Central memory CD4-positive, alpha-beta T cell (primary cell): ENCODE measurements around the gene RREB1.

Experiments
- DNase-seq: peaks from one replicate; pipeline ENCODE4 v3.0.0; 2022

The RREB1 gene

DNA sequence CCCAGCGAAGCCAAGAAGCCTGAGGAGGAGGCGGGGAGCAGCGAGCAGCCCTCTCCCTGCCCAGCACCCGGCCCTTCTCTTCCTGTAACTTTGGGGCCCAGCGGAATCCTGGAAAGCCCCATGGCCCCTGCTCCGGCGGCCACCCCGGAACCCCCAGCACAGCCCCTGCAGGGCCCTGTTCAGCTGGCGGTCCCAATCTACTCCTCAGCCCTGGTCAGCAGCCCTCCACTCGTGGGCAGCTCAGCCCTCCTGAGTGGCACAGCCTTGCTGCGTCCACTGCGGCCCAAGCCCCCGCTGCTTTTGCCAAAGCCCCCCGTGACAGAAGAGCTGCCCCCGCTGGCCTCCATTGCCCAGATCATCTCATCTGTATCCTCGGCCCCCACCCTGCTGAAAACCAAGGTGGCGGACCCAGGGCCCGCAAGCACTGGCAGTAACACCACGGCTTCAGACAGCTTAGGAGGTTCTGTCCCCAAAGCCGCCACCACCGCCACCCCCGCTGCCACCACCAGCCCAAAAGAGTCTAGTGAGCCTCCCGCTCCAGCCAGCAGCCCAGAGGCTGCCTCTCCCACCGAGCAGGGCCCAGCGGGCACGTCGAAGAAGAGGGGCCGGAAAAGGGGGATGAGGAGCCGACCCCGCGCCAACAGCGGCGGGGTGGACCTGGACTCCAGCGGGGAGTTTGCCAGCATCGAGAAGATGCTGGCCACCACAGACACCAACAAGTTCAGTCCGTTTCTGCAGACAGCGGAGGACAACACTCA, 123.4 kb downstream of the RREB1 start:
- DNase-seq = no peak

DNA sequence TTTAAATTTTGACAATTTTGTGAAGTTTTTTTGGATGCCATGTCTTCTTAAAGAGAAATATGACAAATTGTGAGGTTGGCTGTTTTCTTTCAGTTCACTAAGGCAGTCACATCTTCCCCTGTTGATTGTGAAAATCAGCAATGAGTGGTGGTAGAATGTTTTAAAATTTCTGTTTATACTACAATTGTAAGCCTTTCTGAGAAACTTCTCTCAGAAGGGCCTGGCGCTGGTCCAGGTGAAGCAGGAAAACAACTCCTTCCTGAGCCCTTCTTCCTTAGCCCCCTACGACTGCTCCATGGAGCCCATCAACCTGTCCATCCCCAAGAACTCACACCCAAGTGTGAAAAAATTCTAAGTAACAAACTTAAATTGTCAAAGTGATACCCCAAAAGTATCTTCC, 124.6 kb downstream of the RREB1 start:
- no peak for DNase-seq

DNA sequence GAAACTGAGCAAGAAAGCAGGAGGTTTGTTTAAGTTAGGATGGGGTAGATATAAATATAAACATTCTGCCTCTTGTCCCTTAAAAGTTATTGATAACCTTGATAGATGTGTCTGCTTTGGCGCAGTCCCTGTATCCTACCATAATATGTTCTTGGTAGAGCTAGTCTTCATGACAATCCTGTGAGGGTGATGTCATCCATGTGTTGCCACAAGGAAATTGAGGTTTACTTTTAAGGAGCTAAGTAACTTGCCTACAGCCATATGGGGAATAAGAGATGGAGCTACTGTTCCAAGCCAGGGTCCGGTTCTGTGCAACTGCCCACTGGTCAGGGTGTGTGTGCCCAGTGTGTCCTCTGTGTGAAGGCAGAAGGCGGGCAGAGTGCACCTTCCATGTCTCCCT, 126.8 kb downstream of the RREB1 start:
- DNase-seq = no peak

- no peak for DNase-seq
Observed at GRCh38 chr6:7235712-7236305, 128.0 kb downstream of the RREB1 start.

DNA sequence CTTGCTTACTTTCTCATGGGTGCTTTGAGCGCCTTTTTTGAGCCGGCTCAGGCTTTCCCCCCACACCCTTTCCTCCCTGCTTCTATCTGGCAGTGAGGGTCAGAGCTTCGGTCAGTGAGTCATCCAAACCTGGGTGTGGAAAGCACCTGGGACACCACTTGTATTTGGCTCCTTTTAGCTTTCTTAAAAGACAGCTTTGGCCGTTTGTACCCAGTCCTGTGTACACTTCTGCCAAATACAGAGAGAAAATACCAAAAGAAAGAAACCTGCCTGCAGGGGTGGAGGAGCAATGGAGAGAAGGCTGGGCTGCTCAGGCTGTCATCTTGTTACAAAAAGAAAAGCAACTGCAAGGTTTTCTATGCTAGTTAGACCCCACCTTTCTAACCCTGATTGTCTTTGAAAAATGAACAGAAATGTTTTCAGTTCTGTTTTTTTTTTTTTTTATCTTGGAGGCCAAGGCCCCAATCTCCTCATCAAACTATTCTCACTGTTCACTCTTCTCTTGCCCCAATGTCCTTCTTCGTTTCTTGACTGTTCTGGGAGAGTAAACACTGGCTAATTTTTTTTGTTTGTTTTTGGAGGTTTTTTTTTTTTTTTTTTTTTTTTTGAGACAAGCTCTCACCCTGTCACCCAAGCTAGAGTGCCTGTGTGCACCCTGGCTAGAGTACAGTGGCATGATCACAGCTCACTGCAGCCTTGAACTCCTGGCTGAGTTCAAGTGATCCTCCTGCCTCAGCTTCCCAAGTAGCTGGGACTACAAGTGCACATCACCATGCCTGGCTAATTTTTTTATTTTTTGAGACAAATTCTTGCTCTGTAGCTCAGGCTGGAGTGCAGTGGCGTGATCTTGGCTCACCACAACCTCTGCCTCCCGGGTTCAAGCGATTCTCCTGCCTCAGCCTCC, 128.8 kb downstream of the RREB1 start:
- no peak for DNase-seq

GRCh38 chr6:7237653-7238188, 130.0 kb downstream of the RREB1 start:
- no peak for DNase-seq

GRCh38 chr6:7238526-7238899, 130.8 kb downstream of the RREB1 start:
- no peak for DNase-seq

GRCh38 chr6:7238900-7239589, 131.3 kb downstream of the RREB1 start:
- DNase-seq = peak; percentile 35

- no peak for DNase-seq
Observed at GRCh38 chr6:7239590-7239948, 131.8 kb downstream of the RREB1 start.

GRCh38 chr6:7240351-7240750, 132.6 kb downstream of the RREB1 start:
- no peak for DNase-seq

GRCh38 chr6:7241160-7241559, 133.4 kb downstream of the RREB1 start:
- DNase-seq = no peak

- no peak for DNase-seq
Observed at GRCh38 chr6:7241709-7242645, 134.2 kb downstream of the RREB1 start.

DNA sequence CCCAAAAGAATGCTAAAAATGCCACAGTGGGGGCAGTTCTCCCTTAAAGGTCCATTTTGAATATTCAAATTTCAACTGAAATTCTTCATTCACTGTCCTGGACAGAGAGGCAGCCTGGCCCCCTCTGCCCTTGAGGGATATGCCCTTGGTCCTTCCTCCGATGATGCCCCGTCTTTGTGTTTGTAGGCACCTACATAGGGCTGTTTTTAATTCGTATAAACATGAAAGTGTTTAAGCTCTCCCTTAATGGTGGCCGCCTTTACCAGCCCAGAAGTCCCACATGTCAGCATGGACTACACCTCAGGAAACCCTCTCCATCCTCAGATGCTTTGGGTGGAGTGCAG, 135.0 kb downstream of the RREB1 start:
- DNase-seq = no peak

GRCh38 chr6:7243179-7243981, 135.6 kb downstream of the RREB1 start:
- DNase-seq = peak; percentile 53

DNA sequence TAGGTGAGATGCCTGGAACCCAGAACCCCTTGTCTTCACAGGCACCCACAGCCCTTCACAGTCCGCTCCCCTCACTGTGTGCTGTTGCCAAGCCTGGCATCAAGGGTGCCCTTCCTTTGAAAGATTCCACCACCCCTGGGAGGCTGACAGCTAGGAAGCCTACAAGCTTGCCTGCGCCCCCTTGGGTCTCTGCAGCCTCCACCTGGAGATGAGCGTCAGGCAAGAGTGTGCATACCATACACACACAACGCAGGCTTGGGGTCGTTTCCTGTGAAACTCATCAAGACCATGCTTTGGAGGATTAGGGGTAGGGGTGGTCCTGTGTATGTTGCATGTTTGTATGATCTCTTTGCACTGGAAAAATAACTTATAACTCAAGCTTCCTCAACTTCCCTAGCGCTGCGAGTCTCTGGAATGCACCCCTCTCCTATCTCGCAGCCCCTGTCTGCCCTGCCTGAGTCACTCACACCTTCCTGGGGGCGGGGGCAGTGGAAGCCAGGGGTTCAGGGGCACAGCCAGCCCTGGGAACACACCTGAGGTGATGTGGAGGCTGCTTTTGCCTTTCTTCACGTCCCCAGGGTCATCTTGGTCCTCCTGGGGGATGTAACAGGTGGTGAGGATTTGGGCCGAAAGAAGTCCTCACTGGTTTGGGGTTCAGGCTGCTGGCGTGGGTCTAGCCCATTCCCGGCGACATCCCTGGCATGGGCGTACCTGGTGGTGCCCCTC, 138.1 kb downstream of the RREB1 start:
- no peak for DNase-seq

DNA sequence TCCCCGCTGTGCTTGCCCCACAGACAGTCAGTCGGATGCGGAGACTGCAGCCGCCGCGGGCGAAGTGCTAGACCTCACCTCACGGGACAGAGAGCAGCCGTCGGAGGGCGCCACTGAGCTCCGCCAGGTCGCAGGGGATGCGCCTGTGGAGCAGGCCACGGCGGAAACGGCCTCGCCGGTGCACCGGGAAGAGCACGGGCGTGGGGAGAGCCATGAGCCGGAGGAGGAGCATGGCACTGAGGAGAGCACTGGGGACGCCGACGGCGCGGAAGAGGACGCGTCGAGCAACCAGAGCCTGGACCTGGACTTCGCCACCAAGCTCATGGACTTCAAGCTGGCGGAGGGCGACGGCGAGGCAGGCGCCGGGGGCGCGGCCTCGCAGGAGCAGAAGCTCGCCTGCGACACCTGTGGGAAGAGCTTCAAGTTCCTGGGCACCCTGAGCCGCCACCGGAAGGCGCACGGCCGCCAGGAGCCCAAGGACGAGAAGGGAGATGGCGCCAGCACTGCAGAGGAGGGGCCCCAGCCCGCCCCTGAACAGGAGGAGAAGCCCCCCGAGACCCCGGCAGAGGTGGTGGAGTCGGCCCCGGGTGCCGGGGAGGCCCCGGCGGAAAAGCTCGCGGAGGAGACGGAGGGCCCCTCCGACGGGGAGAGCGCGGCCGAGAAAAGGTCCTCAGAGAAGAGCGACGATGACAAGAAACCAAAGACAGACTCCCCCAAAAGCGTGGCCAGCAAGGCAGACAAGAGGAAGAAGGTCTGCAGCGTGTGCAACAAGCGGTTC, 138.8 kb downstream of the RREB1 start:
- DNase-seq = no peak

GRCh38 chr6:7247179-7247456, 139.4 kb downstream of the RREB1 start:
- DNase-seq = no peak

GRCh38 chr6:7247828-7248227, 140.1 kb downstream of the RREB1 start:
- no peak for DNase-seq

DNA sequence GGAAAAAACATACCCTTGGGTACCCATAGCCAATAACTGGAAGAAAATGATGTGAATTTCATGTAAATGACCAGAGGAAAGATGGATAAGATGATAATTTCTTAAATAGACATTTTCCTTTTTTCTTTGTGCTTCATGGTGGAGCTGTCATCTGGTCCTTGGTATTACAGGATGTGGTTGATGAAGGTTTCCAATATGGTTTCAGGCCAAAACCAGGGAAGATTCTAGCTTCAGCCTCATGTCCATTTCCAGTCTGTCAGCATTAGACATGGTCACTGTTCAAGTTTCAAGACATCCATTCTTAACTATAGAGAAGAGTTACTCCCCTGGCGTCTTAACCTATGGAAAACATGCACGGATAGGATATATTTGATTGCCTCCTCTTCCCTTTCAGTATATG, 141.6 kb downstream of the RREB1 start:
- no peak for DNase-seq
